DMS 273 (cell line): ENCODE results near the gene PPIF.
"Not testable (repeated sequence)": the region's sequence is repeated elsewhere in the genome, so short reads cannot be mapped to it uniquely, and the experiment has no call there.

ENCODE experiments used
- DNase-seq: peaks from one replicate; lab custom pipeline; 2025; ENCODE audit not compliant: unreplicated experiment; lab: John Stamatoyannopoulos, UW

The PPIF gene

GRCh38 chr10:79329529-79329928, 17.7 kb upstream of the PPIF start:
- no peak for DNase-seq

GRCh38 chr10:79331226-79331625, 16.0 kb upstream of the PPIF start:
- no peak for DNase-seq

- DNase-seq = no peak
These were observed 15.6 kb upstream of the PPIF start for GRCh38 chr10:79331709-79332108.

GRCh38 chr10:79332610-79333315, 14.5 kb upstream of the PPIF start:
- DNase-seq = not testable (repeated sequence)

- DNase-seq = no peak
These were observed 13.8 kb upstream of the PPIF start for GRCh38 chr10:79333513-79333912.

GRCh38 chr10:79334573-79334972, 12.7 kb upstream of the PPIF start:
- no peak for DNase-seq

GRCh38 chr10:79335094-79335469, 12.2 kb upstream of the PPIF start:
- peak; percentile 61 for DNase-seq

GRCh38 chr10:79335470-79336235, 11.6 kb upstream of the PPIF start:
- no peak for DNase-seq

GRCh38 chr10:79336276-79336675, 11.0 kb upstream of the PPIF start:
- peak; percentile 51 for DNase-seq

- DNase-seq = peak; percentile 79
These were observed 10.5 kb upstream of the PPIF start for GRCh38 chr10:79336739-79337138.

- DNase-seq = not testable (repeated sequence)
These were observed 9.3 kb upstream of the PPIF start for GRCh38 chr10:79337783-79338469.

- DNase-seq = no peak
These were observed 8.0 kb upstream of the PPIF start for GRCh38 chr10:79339266-79339665.

- DNase-seq = no peak
These were observed 6.5 kb upstream of the PPIF start for GRCh38 chr10:79340646-79341244.

GRCh38 chr10:79342295-79342761, 4.9 kb upstream of the PPIF start:
- DNase-seq = no peak

- no peak for DNase-seq
These were observed 4.3 kb upstream of the PPIF start for GRCh38 chr10:79342811-79343561.

GRCh38 chr10:79344502-79345195, 2.6 kb upstream of the PPIF start:
- no peak for DNase-seq

- DNase-seq = no peak
These were observed 1.8 kb upstream of the PPIF start for GRCh38 chr10:79345241-79346011.

- no peak for DNase-seq
These were observed 1.3 kb upstream of the PPIF start for GRCh38 chr10:79346012-79346340.

- DNase-seq = no peak
These were observed 662 bp upstream of the PPIF start for GRCh38 chr10:79346388-79347225.
